ENCODE measurements around the gene ZCCHC24. TPM values are rescaled to one million over a fixed set of nuclear protein-coding genes. Genes with fewer than 3 reads are reported as not detected.

Gene ZCCHC24
- total RNA-seq, 4 donors from 2014 or later: 15.6 to 41.1 (median 22.5) TPM

GRCh38 chr10:79414714-79415113, 30.7 kb downstream of the ZCCHC24 start:
- H3K36me3 ChIP-seq: no peaks in the 10 kb centered on the region
- in situ Hi-C loops (cut with MboI; ENCODE audit: low pct_ligation_motif_present in 1 of 4, low pct_unique_long_range_greater_than_20kb in 1 of 4, low sequenced_read_pairs in 3 of 4) (no loop called here), intact Hi-C loops (cut with DNase I; ENCODE audit: low total_unique reads) (no loop called here)
- H3K27me3 ChIP-seq: no peaks in the 10 kb centered on the region
- 75 to 100% methylated on average over 1 to 3 of the region's 3 CpGs for WGBS, 2 donors (ENCODE audit: low coverage in 1 of 2)
- no peak for TF ChIP-seq POLR2A (IDR thresholded peaks at IDR 0.05)
- no peak for TF ChIP-seq CTCF (IDR thresholded peaks at IDR 0.05)
- TF ChIP-seq POLR2AphosphoS5 (IDR thresholded peaks at IDR 0.05): no peak
- no peak for TF ChIP-seq EP300 (IDR thresholded peaks at IDR 0.05; ENCODE audit: low read depth)
- DNase-seq: no peak
- no peak overlapping the region for H3K4me3 ChIP-seq
- H3K4me1 ChIP-seq: peaks cover 18 to 29% (median 24%) of the 10 kb centered on the region in 4 donors
- no peaks in the 10 kb centered on the region for H3K9me3 ChIP-seq
- H3K27ac ChIP-seq: no peak overlapping the region

GRCh38 chr10:79413196-79413595, 32.2 kb downstream of the ZCCHC24 start:
- DNase-seq: no peak
- H3K4me3 ChIP-seq: no peak overlapping the region
- WGBS, 2 donors (ENCODE audit: low coverage in 1 of 2): 71% methylated on average over 10 of the region's 10 CpGs; no CpG with 5 or more reads in 1 of the 2 donors
- H3K4me1 ChIP-seq: peaks cover 25 to 35% (median 33%) of the 10 kb centered on the region in 4 donors
- in situ Hi-C loops (cut with MboI; ENCODE audit: low pct_ligation_motif_present in 1 of 4, low pct_unique_long_range_greater_than_20kb in 1 of 4, low sequenced_read_pairs in 3 of 4): no loop called here
- intact Hi-C loops (cut with DNase I; ENCODE audit: low total_unique reads): no loop called here
- H3K27ac ChIP-seq: peak overlapping the region in 2 of 4 donors; percentile 11 to 15
- no peaks in the 10 kb centered on the region for H3K36me3 ChIP-seq
- H3K9me3 ChIP-seq: no peaks in the 10 kb centered on the region
- TF ChIP-seq CTCF (IDR thresholded peaks at IDR 0.05): no peak
- TF ChIP-seq EP300 (IDR thresholded peaks at IDR 0.05; ENCODE audit: low read depth): no peak
- TF ChIP-seq POLR2AphosphoS5 (IDR thresholded peaks at IDR 0.05): no peak
- no peak for TF ChIP-seq POLR2A (IDR thresholded peaks at IDR 0.05)
- no peaks in the 10 kb centered on the region for H3K27me3 ChIP-seq

- WGBS, 2 donors (ENCODE audit: low coverage in 1 of 2): 87% methylated on average over 11 of the region's 11 CpGs; no CpG with 5 or more reads in 1 of the 2 donors
- peak overlapping the region in 1 of 4 donors; percentile 15 for H3K27ac ChIP-seq
- no peaks in the 10 kb centered on the region for H3K36me3 ChIP-seq
- in situ Hi-C loops (cut with MboI; ENCODE audit: low pct_ligation_motif_present in 1 of 4, low pct_unique_long_range_greater_than_20kb in 1 of 4, low sequenced_read_pairs in 3 of 4) (no loop called here), intact Hi-C loops (cut with DNase I; ENCODE audit: low total_unique reads) (no loop called here)
- no peak for TF ChIP-seq POLR2A (IDR thresholded peaks at IDR 0.05)
- no peak for TF ChIP-seq POLR2AphosphoS5 (IDR thresholded peaks at IDR 0.05)
- no peak for TF ChIP-seq EP300 (IDR thresholded peaks at IDR 0.05; ENCODE audit: low read depth)
- no peak for TF ChIP-seq CTCF (IDR thresholded peaks at IDR 0.05)
- no peaks in the 10 kb centered on the region for H3K9me3 ChIP-seq
- no peaks in the 10 kb centered on the region for H3K27me3 ChIP-seq
- DNase-seq: no peak
- peaks cover 32 to 39% (median 36%) of the 10 kb centered on the region in 4 donors for H3K4me1 ChIP-seq
- H3K4me3 ChIP-seq: no peak overlapping the region
These were observed 32.9 kb downstream of the ZCCHC24 start for GRCh38 chr10:79412516-79412915.

GRCh38 chr10:79411546-79412495, 33.6 kb downstream of the ZCCHC24 start:
- DNase-seq: no peak
- Histone ChIP-seq H3K4me3 (no peak overlapping the region), H3K27ac (no peak overlapping the region), H3K27me3 (no peaks in the 10 kb centered on the region), H3K36me3 (no peaks in the 10 kb centered on the region), H3K4me1 (peaks cover 39 to 43% (median 42%) of the 10 kb centered on the region in 4 donors), H3K9me3 (no peaks in the 10 kb centered on the region)
- in situ Hi-C loops (cut with MboI; ENCODE audit: low pct_ligation_motif_present in 1 of 4, low pct_unique_long_range_greater_than_20kb in 1 of 4, low sequenced_read_pairs in 3 of 4): no loop called here
- intact Hi-C loops (cut with DNase I; ENCODE audit: low total_unique reads): no loop called here
- TF ChIP-seq POLR2AphosphoS5 (IDR thresholded peaks at IDR 0.05) (no peak), CTCF (IDR thresholded peaks at IDR 0.05) (no peak), POLR2A (IDR thresholded peaks at IDR 0.05) (no peak), EP300 (IDR thresholded peaks at IDR 0.05; ENCODE audit: low read depth) (no peak)
- WGBS, 2 donors (ENCODE audit: low coverage in 1 of 2): 70 to 83% methylated on average over 8 to 22 of the region's 22 CpGs
